Heart left ventricle (tissue), 13 donors: ENCODE results near the gene DNAJC24.

ENCODE experiments used
- POLR2A ChIP-seq, 2 donors: fragments of 450-650 bp; IDR thresholded peaks; one replicate each; pipeline ENCODE4 v1.6.1; 2017; ENCODE audit warnings: antibody characterized with exemption in 2 of 2, mild to moderate bottlenecking in 2 of 2, moderate library complexity in 2 of 2
- TF ChIP-seq, protein P1 (sequence below), 12 donors: fragments of 200-600 bp; sonication (generic) in 4 of 12; IDR thresholded peaks; one replicate each; pipeline versions ENCODE4 v1.5.0 to v1.8.0; 2018 to 2022; ENCODE audit warnings: antibody characterized with exemption in 12 of 12, mild to moderate bottlenecking in 5 of 12
- donor health status: ischemic (EF 13 %, LVEDD 7.1; RV severe dilation, severe dysfunction).
- donor health status: DM: no; HTN: yes; CAD: no.
- donor health status: DM: no; HTN: no; CAD: no.
- donor health status: ischemic (EF 25% LVEDD 6.9; RV normal size, moderate dysfunction).
- donor health status: ischemic (EF 25% LVEDD 5.7; RV mildly dilated, moderate dysfunction).
- donor health status: ischemic (EF 35%, LVEDD 5.7; RV mildly dilated, moderate dysfunction).
- donor health status: nonischemic (EF 11% LVEDD 7.7; RV severe dilation, severe dysfunction).
- donor health status: DM: yes; HTN: yes; CAD: no.
- donor health status: PGD.
- donor health status: ischemic (EF 29% LVEDD 5.4; RV normal size, mild dysfunction).
- donor health status: nonischemic (EF 23%, LVEDD 6.1; RV moderate dilation, normal function).

DNA sequence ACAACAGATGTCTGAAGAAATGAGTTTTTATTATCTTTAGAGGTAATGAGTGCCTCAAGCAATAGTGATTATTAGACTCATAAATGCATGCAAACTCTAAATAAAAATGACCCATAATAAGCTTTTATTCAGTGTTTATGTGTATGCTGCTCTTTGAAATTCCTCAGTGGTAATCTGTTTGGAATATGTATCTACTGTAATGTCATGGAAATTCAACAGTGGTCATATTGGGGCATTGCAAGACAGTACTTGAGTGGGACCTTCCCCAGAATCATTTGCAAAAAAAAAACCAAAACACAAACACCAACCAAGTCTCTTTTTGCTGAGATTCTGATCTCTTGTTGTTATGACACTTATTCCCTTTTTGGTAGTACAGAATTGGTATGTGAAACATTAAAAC, 35.0 kb downstream of the DNAJC24 start:
- no peak for TF ChIP-seq POLR2A (IDR thresholded peaks at IDR 0.05)
- TF ChIP-seq, protein P1, sequence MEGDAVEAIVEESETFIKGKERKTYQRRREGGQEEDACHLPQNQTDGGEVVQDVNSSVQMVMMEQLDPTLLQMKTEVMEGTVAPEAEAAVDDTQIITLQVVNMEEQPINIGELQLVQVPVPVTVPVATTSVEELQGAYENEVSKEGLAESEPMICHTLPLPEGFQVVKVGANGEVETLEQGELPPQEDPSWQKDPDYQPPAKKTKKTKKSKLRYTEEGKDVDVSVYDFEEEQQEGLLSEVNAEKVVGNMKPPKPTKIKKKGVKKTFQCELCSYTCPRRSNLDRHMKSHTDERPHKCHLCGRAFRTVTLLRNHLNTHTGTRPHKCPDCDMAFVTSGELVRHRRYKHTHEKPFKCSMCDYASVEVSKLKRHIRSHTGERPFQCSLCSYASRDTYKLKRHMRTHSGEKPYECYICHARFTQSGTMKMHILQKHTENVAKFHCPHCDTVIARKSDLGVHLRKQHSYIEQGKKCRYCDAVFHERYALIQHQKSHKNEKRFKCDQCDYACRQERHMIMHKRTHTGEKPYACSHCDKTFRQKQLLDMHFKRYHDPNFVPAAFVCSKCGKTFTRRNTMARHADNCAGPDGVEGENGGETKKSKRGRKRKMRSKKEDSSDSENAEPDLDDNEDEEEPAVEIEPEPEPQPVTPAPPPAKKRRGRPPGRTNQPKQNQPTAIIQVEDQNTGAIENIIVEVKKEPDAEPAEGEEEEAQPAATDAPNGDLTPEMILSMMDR (IDR thresholded peaks at IDR 0.05): peak in 1 of 12 donors; percentile 15
